HepG2 (cell line): ENCODE results near the gene SDHAF3. TPM values are rescaled to one million over a fixed set of nuclear protein-coding genes. Genes with fewer than 3 reads are reported as not detected.

Experiments
- ATAC-seq: fragments of 200-7000 bp; cut with Tn5 transposase; 3 replicates; pipeline ENCODE4 v1.9.1; 2020; ENCODE audit warnings: mild to moderate bottlenecking, moderate library complexity
- BruUV-seq: library from RNA; stranded (reverse); fragments of 400-500 nt; replicated peaks from 2 replicates; lab custom pipeline; 2021; lab: Mats Ljungman, UMichigan
- CTCF ChIA-PET: fragments of 300-600 bp; formaldehyde crosslinking; extraction: SDS; loops from one replicate; lab custom pipeline; 2021; ENCODE audit warnings: low total read pairs, inconsistent platforms, low intra/inter-chr PET ratio; lab: Yijun Ruan, JAX
- POLR2A ChIA-PET: fragments of 350-600 bp; sonication (Branson Sonifier 250); formaldehyde crosslinking; loops from one replicate; lab custom pipeline; 2020; ENCODE audit warnings: antibody characterized with exemption, inconsistent platforms; lab: Yijun Ruan, JAX
- DNase-seq: peaks from one replicate; pipeline ENCODE4 v3.0.0-alpha.2; 2015; ENCODE audit warnings: low spot score
- FAIRE-seq: peaks from 3 replicates; lab custom pipeline; 2011; peaks lifted over from hg19 to GRCh38; lab: Jason Lieb, UNC
- H2AFZ ChIP-seq: one replicate; pipeline ENCODE4 v1.6.1; 2011; ENCODE audit warnings: low read length, inconsistent platforms
- H3K27ac ChIP-seq: fragments of 300-600 bp; 3 replicates; pipeline ENCODE4 v1.8.0; 2011; ENCODE audit warnings: mixed run types, mild to moderate bottlenecking, mixed read lengths, low read length, inconsistent platforms; ENCODE audit not compliant: insufficient read depth; ENCODE audit errors: extremely low read length
- H3K27me3 ChIP-seq, 2 experiments: fragments of 200-600 bp in 1 of 2; 2 replicates in 1 of 2; 3 replicates in 1 of 2; pipeline versions ENCODE4 v1.6.0 to v1.8.0; 2011; ENCODE audit warnings: low read length in 2 of 2, mild to moderate bottlenecking in 2 of 2, moderate library complexity in 2 of 2, inconsistent platforms in 1 of 2; ENCODE audit not compliant: insufficient read depth in 2 of 2, control insufficient read depth in 1 of 2
- H3K36me3 ChIP-seq, 2 experiments: fragments of 200-600 bp in 1 of 2; replicated peaks in 1 of 2; 2 replicates in 1 of 2; 3 replicates in 1 of 2; pipeline versions ENCODE4 v1.5.1 to v1.8.0; 2011; ENCODE audit warnings: low read length in 2 of 2, inconsistent platforms in 1 of 2; ENCODE audit not compliant: insufficient read depth in 2 of 2, control insufficient read depth in 1 of 2
- H3K4me1 ChIP-seq: 2 replicates; pipeline ENCODE4 v1.5.1; 2012; ENCODE audit warnings: low read length, inconsistent platforms; ENCODE audit not compliant: insufficient read depth
- H3K4me2 ChIP-seq: 2 replicates; pipeline ENCODE4 v1.6.0; 2011; ENCODE audit warnings: low read depth, low read length, inconsistent platforms
- H3K4me3 ChIP-seq, 3 experiments: fragments of 200-600 bp in 1 of 3; sonication (generic), shearing (Covaris generic) in 1 of 3; replicated peaks in 1 of 3; 2 replicates each; pipeline ENCODE4 v1.5.1; 2011 to 2016; ENCODE audit warnings: low read length in 3 of 3, inconsistent platforms in 2 of 3, low read depth in 2 of 3, mild to moderate bottlenecking in 2 of 3, control low read depth in 1 of 3, mixed read lengths in 1 of 3; ENCODE audit not compliant: insufficient read depth in 1 of 3
- H3K79me2 ChIP-seq: one replicate; pipeline ENCODE4 v1.6.1; 2011; ENCODE audit warnings: low read length, inconsistent platforms; ENCODE audit not compliant: insufficient read depth
- H3K9ac ChIP-seq: 2 replicates; pipeline ENCODE4 v1.6.0; 2011; ENCODE audit warnings: mild to moderate bottlenecking, low read depth, low read length, inconsistent platforms; ENCODE audit not compliant: insufficient read depth
- H3K9me3 ChIP-seq: 2 replicates; pipeline ENCODE4 v1.5.1; 2012; ENCODE audit warnings: mild to moderate bottlenecking, low read length
- H4K20me1 ChIP-seq: 2 replicates; pipeline ENCODE4 v1.6.0; 2011; ENCODE audit warnings: inconsistent platforms, mild to moderate bottlenecking, low read length, moderate library complexity; ENCODE audit not compliant: insufficient read depth
- CC2D1A ChIP-seq: sonication (generic); formaldehyde crosslinking; IDR thresholded peaks from 2 replicates; pipeline ENCODE4 v1.8.1; 2023; ENCODE audit warnings: mild to moderate bottlenecking, missing genetic modification reagents
- CREM ChIP-seq, 2 experiments: sonication (generic) in 1 of 2; formaldehyde crosslinking in 1 of 2; IDR thresholded peaks; 2 replicates each; pipeline versions ENCODE4 v1.4.0 to v1.6.1; 2016 to 2020; ENCODE audit warnings: antibody characterized with exemption in 1 of 2, mild to moderate bottlenecking in 1 of 2, missing genetic modification reagents in 1 of 2
- FOXK2 ChIP-seq: fragments of 450-650 bp; IDR thresholded peaks from 2 replicates; pipeline ENCODE4 v1.6.1; 2016
- ZC3H13 ChIP-seq: sonication (generic); formaldehyde crosslinking; IDR thresholded peaks from 2 replicates; pipeline ENCODE4 v1.8.1; 2023; ENCODE audit warnings: mild to moderate bottlenecking, missing genetic modification reagents, moderate library complexity
- ZNF280B ChIP-seq: sonication (generic); formaldehyde crosslinking; IDR thresholded peaks from 2 replicates; pipeline ENCODE4 v1.5.0; 2020; ENCODE audit warnings: missing genetic modification reagents, mild to moderate bottlenecking, borderline replicate concordance
- ZNF646 ChIP-seq: sonication (generic); formaldehyde crosslinking; IDR thresholded peaks from 2 replicates; pipeline ENCODE4 v1.9.0; 2021; ENCODE audit warnings: mild to moderate bottlenecking, missing genetic modification reagents
- ZSCAN31 ChIP-seq: sonication (generic); formaldehyde crosslinking; IDR thresholded peaks from 2 replicates; pipeline ENCODE4 v1.5.0; 2020; ENCODE audit warnings: low read depth, mild to moderate bottlenecking, missing genetic modification reagents
- WGBS: methylation state at CpG from one replicate; pipeline ENCODE4 v1.1.6; 2017; ENCODE audit warnings: low lambda C conversion rate; 5-methylcytosine and 5-hydroxymethylcytosine counted together
- in situ Hi-C: cut with HindIII; loops from 2 replicates; pipeline ENCODE4 v1.10.0; 2017; ENCODE audit warnings: low pct_unique_long_range_greater_than_20kb; ENCODE audit not compliant: extremely low pct_ligation_motif_present
- intact Hi-C: fragments of 100-400 bp; cut with micrococcal nuclease; formaldehyde crosslinking; loops from one replicate; pipeline ENCODE4 v1.10.0; 2022; ENCODE audit not compliant: unreplicated experiment
- polyA plus RNA-seq, 8 experiments: library from polyadenylated mRNA; depleted of rRNA in 3 of 8; stranded (reverse) in 7 of 8; unstranded in 1 of 8; fragments of >200 nt; fragmentation: Illumina TruSeq in 4 of 8; extraction: Trizol in 4 of 8; gene quantifications; 2 replicates each; pipeline versions ENCODE4 v1.2.1 to v1.2.3, GENCODE V29; 2011 to 2016; ENCODE audit warnings: low read depth in 4 of 8, missing spikeins in 1 of 8, mixed read lengths in 1 of 8; ENCODE audit not compliant: insufficient read depth in 1 of 8
- total RNA-seq, 5 experiments: library from RNA; depleted of rRNA; stranded (reverse); fragments of >200 nt; fragmentation: Illumina TruSeq; extraction: Trizol; gene quantifications; 2 replicates each; pipeline ENCODE4 v1.2.3, GENCODE V29; 2016; ENCODE audit warnings: low read depth in 1 of 5

The SDHAF3 gene
- total and polyA plus RNA-seq, 2 of the 13 experiments (the other 11 are each of a cell fraction or from before 2014, with no cell fraction given) = 15.2 to 32.6 TPM

- ChIA-PET CTCF (no interaction called here), POLR2A (no interaction called here)
- peaks cover 0 to 3% of the 10 kb centered on the region in 2 experiments; a peak in 2 of 5 replicates for H3K27me3 ChIP-seq
- FAIRE-seq = no peak
- intact Hi-C loops = no loop called here
- no peak for TF ChIP-seq ZC3H13 (CRISPR knock-in tag)
- TF ChIP-seq CC2D1A (CRISPR knock-in tag) = no peak
- no peak for TF ChIP-seq ZNF646 (CRISPR knock-in tag)
- no peak for TF ChIP-seq ZNF280B (CRISPR knock-in tag)
- TF ChIP-seq ZSCAN31 = no peak
- TF ChIP-seq FOXK2 = no peak
- no peak for TF ChIP-seq CREM (IDR thresholded peaks at IDR 0.05)
- no peak for TF ChIP-seq CREM (CRISPR knock-in tag; IDR thresholded peaks at IDR 0.05)
- H3K9ac ChIP-seq = no peak overlapping the region
- no peaks in the 10 kb centered on the region for H3K36me3 ChIP-seq
- no peak overlapping the region for H2AFZ ChIP-seq
- H3K9me3 ChIP-seq = no peaks in the 10 kb centered on the region
- WGBS = 20% methylated on average over 9 of the region's 9 CpGs
- H3K4me2 ChIP-seq = no peak overlapping the region
- ATAC-seq = no peak; the same call in 2 of the 3 replicates
- no peaks in the 10 kb centered on the region for H3K79me2 ChIP-seq
- H4K20me1 ChIP-seq = no peaks in the 10 kb centered on the region
- no peak overlapping the region for H3K27ac ChIP-seq
- in situ Hi-C loops = no loop called here
- H3K4me1 ChIP-seq = no peaks in the 10 kb centered on the region
- no peak overlapping the region for H3K4me3 ChIP-seq
- no peak for DNase-seq
- no TSS peak for BruUV-seq
Measured at GRCh38 chr7:97078023-97078969, 39.2 kb upstream of the SDHAF3 start.
